ENCODE measurements around the gene SURF2.

The SURF2 gene

GRCh38 chr9:133352635-133353340 is 3.6 kb upstream of the SURF2 start:
- in situ Hi-C loops (cut with MboI; ENCODE audit: low sequenced_read_pairs, unreplicated experiment), result no loop called here
- no peak for TF ChIP-seq CTCF (IDR thresholded peaks at IDR 0.05; ENCODE audit: borderline replicate concordance, control extremely low read depth, extremely low read depth, insufficient read depth, missing control alignments)
- no peak for DNase-seq (ENCODE audit: low spot score)

- in situ Hi-C loops (cut with MboI; ENCODE audit: low sequenced_read_pairs, unreplicated experiment), result no loop called here
Measured at GRCh38 chr9:133353548-133353947, 2.8 kb upstream of the SURF2 start.

GRCh38 chr9:133354766-133355165 is 1.6 kb upstream of the SURF2 start:
- DNase-seq (ENCODE audit: low spot score), result no peak
- no peak for TF ChIP-seq CTCF (IDR thresholded peaks at IDR 0.05; ENCODE audit: borderline replicate concordance, control extremely low read depth, extremely low read depth, insufficient read depth, missing control alignments)
- in situ Hi-C loops (cut with MboI; ENCODE audit: low sequenced_read_pairs, unreplicated experiment), result no loop called here

More at GRCh38 chr9:133353548-133353947, 2.8 kb upstream of the SURF2 start:
- DNase-seq (ENCODE audit: low spot score), result no peak
- no peak for TF ChIP-seq CTCF (IDR thresholded peaks at IDR 0.05; ENCODE audit: borderline replicate concordance, control extremely low read depth, extremely low read depth, insufficient read depth, missing control alignments)

- no peak for DNase-seq (ENCODE audit: low spot score)
- TF ChIP-seq CTCF (IDR thresholded peaks at IDR 0.05; ENCODE audit: borderline replicate concordance, control extremely low read depth, extremely low read depth, insufficient read depth, missing control alignments), result no peak
- in situ Hi-C loops (cut with MboI; ENCODE audit: low sequenced_read_pairs, unreplicated experiment), result no loop called here
Measured at GRCh38 chr9:133355881-133356357, 431 bp upstream of the SURF2 start.

GRCh38 chr9:133357656-133358055 is 1.3 kb downstream of the SURF2 start:
- DNase-seq (ENCODE audit: low spot score), result no peak
- TF ChIP-seq CTCF (IDR thresholded peaks at IDR 0.05; ENCODE audit: borderline replicate concordance, control extremely low read depth, extremely low read depth, insufficient read depth, missing control alignments), result no peak
- in situ Hi-C loops (cut with MboI; ENCODE audit: low sequenced_read_pairs, unreplicated experiment), result no loop called here

- peak; percentile 12 for TF ChIP-seq CTCF (IDR thresholded peaks at IDR 0.05; ENCODE audit: borderline replicate concordance, control extremely low read depth, extremely low read depth, insufficient read depth, missing control alignments)
- in situ Hi-C loops (cut with MboI; ENCODE audit: low sequenced_read_pairs, unreplicated experiment), result no loop called here
- DNase-seq (ENCODE audit: low spot score), result no peak
Measured at GRCh38 chr9:133359399-133360175, 3.2 kb downstream of the SURF2 start.

Measured in GM13976 (cell line).